Kidney (tissue), 14 donors: ENCODE measurements around the gene MYH10. TPM values are rescaled to one million over a fixed set of nuclear protein-coding genes. Genes with fewer than 3 reads are reported as not detected.

Experiments
- DNase-seq, 5 donors: peaks; one replicate each; pipeline ENCODE4 v3.0.0-alpha.2; 2013 to 2020
- FAIRE-seq: peaks from 2 replicates; lab custom pipeline; 2012; peaks lifted over from hg19 to GRCh38; lab: Jason Lieb, UNC
- H3K27ac ChIP-seq, 2 donors: one replicate each; pipeline ENCODE4 v1.7.0; 2013; ENCODE audit warnings: low read depth in 2 of 2, low read length in 2 of 2, inconsistent platforms in 1 of 2
- H3K27me3 ChIP-seq: one replicate; pipeline ENCODE4 v1.7.1; 2013; ENCODE audit warnings: low read length, inconsistent platforms; ENCODE audit not compliant: control insufficient read depth, insufficient read depth
- H3K36me3 ChIP-seq, 3 donors: one replicate each; pipeline versions ENCODE4 v1.7.0 to v1.7.1; 2013; ENCODE audit warnings: low read length in 3 of 3, control low read depth in 1 of 3, inconsistent platforms in 1 of 3; ENCODE audit not compliant: insufficient read depth in 3 of 3, control insufficient read depth in 2 of 3
- H3K4me1 ChIP-seq, 3 donors: one replicate each; pipeline versions ENCODE4 v1.7.0 to v1.7.1; 2013; ENCODE audit warnings: low read length in 3 of 3, inconsistent platforms in 1 of 3, low read depth in 1 of 3; ENCODE audit not compliant: control insufficient read depth in 2 of 3, insufficient read depth in 2 of 3
- H3K4me3 ChIP-seq, 3 donors: one replicate each; pipeline versions ENCODE4 v1.7.0 to v1.8.1; 2013; ENCODE audit warnings: low read length in 3 of 3, control low read depth in 1 of 3, inconsistent platforms in 1 of 3
- H3K9ac ChIP-seq, 3 donors: one replicate each; pipeline versions ENCODE4 v1.7.0 to v1.7.1; 2013; ENCODE audit warnings: low read length in 3 of 3, control low read depth in 1 of 3, inconsistent platforms in 1 of 3
- H3K9me3 ChIP-seq, 3 donors: one replicate each; pipeline versions ENCODE4 v1.7.0 to v1.7.1; 2013; ENCODE audit warnings: low read length in 3 of 3, control low read depth in 1 of 3, inconsistent platforms in 1 of 3; ENCODE audit not compliant: control insufficient read depth in 2 of 3, insufficient read depth in 1 of 3
- CTCF ChIP-seq: IDR thresholded peaks from 3 replicates; pipeline ENCODE4 v1.5.1; 2012; ENCODE audit warnings: mild to moderate bottlenecking, moderate library complexity, borderline replicate concordance; ENCODE audit not compliant: insufficient read depth; ENCODE audit errors: extremely low read depth
- intact Hi-C: fragments of 100-400 bp; cut with DNase I; formaldehyde crosslinking; loops from one replicate; pipeline ENCODE4 v1.11.1; 2022
- polyA plus RNA-seq: library from polyadenylated mRNA; stranded (reverse); fragments of 350-450 nt; fragmentation: Illumina TruSeq; extraction: RNeasy Lipid Tissue Mini Kit (QIAGEN cat#74804); gene quantifications from one replicate; pipeline ENCODE4 v1.2.3, GENCODE V29; 2014; ENCODE audit warnings: low read depth, low replicate concordance; ENCODE audit not compliant: insufficient read depth
- total RNA-seq: library from RNA; stranded (reverse); fragmentation: NEBNext Ultra II Directional; extraction: Animal tissue kit (Norgen Biotek cat#: 25700); gene quantifications from one replicate; pipeline ENCODE4 v1.2.1, GENCODE V29; 2021
- donor health status: control.
- donor health status: control.
- donor health status: control.
- donor health status: control.
- donor health status: control.
- donor health status: DM: yes; HTN: yes; CAD: no.
- donor health status: Normal renal cell carcinoma (clear cell type).

Gene MYH10
- total and polyA plus RNA-seq, 2 donors from 2014 or later = 23.6 to 104 TPM

- Histone ChIP-seq H3K27ac (no peak overlapping the region), H3K9ac (no peak overlapping the region), H3K4me1 (peaks cover 0 to 6% (median 6%) of the 10 kb centered on the region in 3 donors), H3K27me3 (no peaks in the 10 kb centered on the region), H3K4me3 (no peak overlapping the region), H3K36me3 (peaks cover 2 to 23% (median 19%) of the 10 kb centered on the region in 3 donors), H3K9me3 (no peaks in the 10 kb centered on the region)
- FAIRE-seq = no peak
- intact Hi-C loops = no loop called here
- TF ChIP-seq CTCF = no peak
- DNase-seq = no peak
Observed at GRCh38 chr17:8445536-8445935, 185.0 kb downstream of the MYH10 start.

GRCh38 chr17:8444494-8444893 is 186.0 kb downstream of the MYH10 start:
- no peak overlapping the region for H3K9ac ChIP-seq
- no peak overlapping the region for H3K4me3 ChIP-seq
- H3K27me3 ChIP-seq = no peaks in the 10 kb centered on the region
- no peak for TF ChIP-seq CTCF
- intact Hi-C loops = no loop called here
- peaks cover 2 to 22% (median 17%) of the 10 kb centered on the region in 3 donors for H3K36me3 ChIP-seq
- DNase-seq = no peak
- H3K4me1 ChIP-seq = peaks cover 0 to 6% (median 6%) of the 10 kb centered on the region in 3 donors
- FAIRE-seq = no peak
- H3K9me3 ChIP-seq = no peaks in the 10 kb centered on the region
- no peak overlapping the region for H3K27ac ChIP-seq

GRCh38 chr17:8443756-8444155 is 186.8 kb downstream of the MYH10 start:
- no peaks in the 10 kb centered on the region for H3K27me3 ChIP-seq
- FAIRE-seq = no peak
- intact Hi-C loops = no loop called here
- H3K9me3 ChIP-seq = no peaks in the 10 kb centered on the region
- H3K27ac ChIP-seq = no peak overlapping the region
- peaks cover 0 to 6% (median 6%) of the 10 kb centered on the region in 3 donors for H3K4me1 ChIP-seq
- DNase-seq = no peak
- no peak for TF ChIP-seq CTCF
- H3K36me3 ChIP-seq = peaks cover 0 to 19% (median 12%) of the 10 kb centered on the region in 3 donors
- no peak overlapping the region for H3K9ac ChIP-seq
- no peak overlapping the region for H3K4me3 ChIP-seq

- Histone ChIP-seq H3K9ac (no peak overlapping the region), H3K4me3 (no peak overlapping the region), H3K27me3 (no peaks in the 10 kb centered on the region), H3K27ac (no peak overlapping the region), H3K4me1 (peaks cover 0 to 6% (median 4%) of the 10 kb centered on the region in 3 donors), H3K9me3 (no peaks in the 10 kb centered on the region), H3K36me3 (peaks cover 0 to 16% (median 10%) of the 10 kb centered on the region in 3 donors)
- DNase-seq (no peak), FAIRE-seq (no peak)
- intact Hi-C loops = no loop called here
- no peak for TF ChIP-seq CTCF
Observed at GRCh38 chr17:8442310-8442709, 188.2 kb downstream of the MYH10 start.
